Activated CD8-positive, alpha-beta T cell treated with anti-CD3 and anti-CD28 coated beads for 36 hours (primary cell): ENCODE data around the gene UGT1A8. TPM values are rescaled to one million over a fixed set of nuclear protein-coding genes. Genes with fewer than 3 reads are reported as not detected.
"Not testable (repeated sequence)": the region's sequence is repeated elsewhere in the genome, so short reads cannot be mapped to it uniquely, and the experiment has no call there.

Source experiments
- ATAC-seq: fragments of 200-7000 bp; cut with Tn5 transposase; one replicate; pipeline ENCODE4 v1.10.0; 2021; ENCODE audit warnings: mild to moderate bottlenecking, moderate library complexity
- CTCF ChIA-PET: fragments of 350-600 bp; sonication (Branson Sonifier 250); formaldehyde crosslinking; loops from one replicate; lab custom pipeline; 2021; ENCODE audit warnings: antibody characterized with exemption; lab: Charles Lee
- POLR2A ChIA-PET: fragments of 350-600 bp; sonication (Branson Sonifier 250); formaldehyde crosslinking; loops from one replicate; lab custom pipeline; 2021; ENCODE audit warnings: antibody characterized with exemption; lab: Charles Lee
- DNase-seq: peaks from one replicate; pipeline ENCODE4 v3.0.0-alpha.2; 2020
- H3K27ac Mint-ChIP-seq: one replicate; pipeline ENCODE4 v1.8.0; 2021; ENCODE audit warnings: mild to moderate bottlenecking, mixed read lengths
- H3K27me3 Mint-ChIP-seq: one replicate; pipeline ENCODE4 v1.8.0; 2021; ENCODE audit warnings: mixed read lengths
- H3K36me3 Mint-ChIP-seq: one replicate; pipeline ENCODE4 v1.8.0; 2021; ENCODE audit warnings: low read depth, mixed read lengths
- H3K4me1 Mint-ChIP-seq: one replicate; pipeline ENCODE4 v1.8.0; 2021; ENCODE audit warnings: low read depth, mixed read lengths
- H3K4me3 Mint-ChIP-seq: one replicate; pipeline ENCODE4 v1.8.0; 2021; ENCODE audit warnings: mild to moderate bottlenecking, moderate library complexity, mixed read lengths
- H3K9me3 Mint-ChIP-seq: one replicate; pipeline ENCODE4 v1.8.0; 2021; ENCODE audit warnings: mixed read lengths
- intact Hi-C: fragments of 100-400 bp; cut with micrococcal nuclease; formaldehyde crosslinking; loops from one replicate; pipeline ENCODE4 v1.10.0; 2022
- total RNA-seq, 2 experiments: library from RNA; stranded (reverse); gene quantifications; one replicate each; pipeline ENCODE4 v1.2.3, GENCODE V29; 2021
- TF ChIP-seq, protein P1 (sequence below): fragments of 200-600 bp; IDR thresholded peaks from one replicate; pipeline ENCODE4 v1.8.0; 2022; ENCODE audit warnings: antibody characterized with exemption, mild to moderate bottlenecking

UGT1A8 gene
- total RNA-seq, 2 experiments from 2014 or later = not detected

DNA sequence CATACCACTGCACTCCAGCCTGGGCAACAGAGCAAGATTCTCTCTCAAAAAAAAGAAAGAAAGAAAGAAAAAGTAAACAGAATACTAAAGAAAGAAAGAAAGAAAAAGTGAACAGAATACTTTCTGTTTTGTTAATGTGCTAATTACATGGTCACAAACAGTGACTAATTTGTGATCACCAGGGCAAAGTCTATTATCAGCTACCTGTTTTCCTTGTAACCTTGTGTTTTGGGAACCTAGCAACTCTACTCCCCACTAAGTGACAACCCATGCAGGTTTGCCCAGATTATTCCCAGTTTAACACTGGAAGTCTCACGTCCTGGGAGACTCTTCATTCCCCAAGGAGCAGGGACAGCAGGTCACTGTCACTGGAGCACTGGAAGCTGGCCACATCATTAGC, 37.6 kb downstream of the UGT1A8 start:
- ATAC-seq (no peak), DNase-seq (no peak)
- Mint-ChIP-seq H3K4me1 (no peaks in the 10 kb centered on the region), H3K27me3 (peaks cover 10% of the 10 kb centered on the region), H3K36me3 (no peaks in the 10 kb centered on the region), H3K9me3 (no peaks in the 10 kb centered on the region), H3K4me3 (no peak overlapping the region), H3K27ac (no peak overlapping the region)
- intact Hi-C loops = no loop called here
- ChIA-PET CTCF (no interaction called here), POLR2A (no interaction called here)
- TF ChIP-seq, protein P1, sequence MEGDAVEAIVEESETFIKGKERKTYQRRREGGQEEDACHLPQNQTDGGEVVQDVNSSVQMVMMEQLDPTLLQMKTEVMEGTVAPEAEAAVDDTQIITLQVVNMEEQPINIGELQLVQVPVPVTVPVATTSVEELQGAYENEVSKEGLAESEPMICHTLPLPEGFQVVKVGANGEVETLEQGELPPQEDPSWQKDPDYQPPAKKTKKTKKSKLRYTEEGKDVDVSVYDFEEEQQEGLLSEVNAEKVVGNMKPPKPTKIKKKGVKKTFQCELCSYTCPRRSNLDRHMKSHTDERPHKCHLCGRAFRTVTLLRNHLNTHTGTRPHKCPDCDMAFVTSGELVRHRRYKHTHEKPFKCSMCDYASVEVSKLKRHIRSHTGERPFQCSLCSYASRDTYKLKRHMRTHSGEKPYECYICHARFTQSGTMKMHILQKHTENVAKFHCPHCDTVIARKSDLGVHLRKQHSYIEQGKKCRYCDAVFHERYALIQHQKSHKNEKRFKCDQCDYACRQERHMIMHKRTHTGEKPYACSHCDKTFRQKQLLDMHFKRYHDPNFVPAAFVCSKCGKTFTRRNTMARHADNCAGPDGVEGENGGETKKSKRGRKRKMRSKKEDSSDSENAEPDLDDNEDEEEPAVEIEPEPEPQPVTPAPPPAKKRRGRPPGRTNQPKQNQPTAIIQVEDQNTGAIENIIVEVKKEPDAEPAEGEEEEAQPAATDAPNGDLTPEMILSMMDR = no peak

DNA sequence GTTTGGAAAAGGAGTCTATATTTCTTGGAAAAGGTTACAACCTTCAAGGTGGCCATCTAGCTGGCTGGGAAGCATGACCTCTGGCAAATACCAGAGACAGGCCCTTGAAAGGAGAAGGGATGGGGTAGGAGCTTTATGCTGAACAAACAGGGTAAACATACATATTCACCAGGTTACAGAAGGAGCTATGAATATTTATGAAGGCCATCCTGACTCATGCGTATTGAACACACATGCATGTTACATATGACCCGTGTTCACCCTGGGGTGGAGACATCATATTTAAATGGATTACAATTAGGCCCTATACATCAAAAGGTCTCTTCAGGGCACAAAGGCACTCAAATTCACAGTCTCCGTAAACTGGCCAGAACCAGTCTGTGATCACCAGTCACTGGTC, 38.5 kb downstream of the UGT1A8 start:
- H3K4me1 Mint-ChIP-seq, POLR2A ChIA-PET, intact Hi-C loops, DNase-seq, H3K4me3 Mint-ChIP-seq, H3K9me3 Mint-ChIP-seq, H3K27ac Mint-ChIP-seq, H3K36me3 Mint-ChIP-seq, ATAC-seq, CTCF ChIA-PET: not testable (repeated sequence)
- peaks cover 10% of the 10 kb centered on the region for H3K27me3 Mint-ChIP-seq

DNA sequence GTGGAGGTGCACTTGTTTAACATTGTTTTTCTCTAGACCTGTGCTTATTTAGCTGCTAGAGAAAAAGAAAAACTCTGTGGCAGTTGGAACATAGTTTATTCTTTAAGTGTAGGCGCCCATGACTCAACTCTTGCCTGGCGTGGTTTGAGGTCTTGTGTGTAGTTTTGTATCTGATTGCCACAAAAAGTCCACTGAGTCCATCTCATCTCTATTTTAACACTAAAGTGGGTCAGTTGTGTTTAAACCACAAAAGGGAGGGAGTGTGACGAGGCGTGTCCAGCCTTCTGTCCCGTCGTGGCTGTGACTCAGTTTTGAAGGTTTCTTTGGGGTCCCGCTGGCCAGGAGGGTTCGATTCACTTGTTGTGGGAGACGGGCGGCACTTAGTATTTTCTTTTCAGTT, 39.0 kb downstream of the UGT1A8 start:
- Mint-ChIP-seq H3K27me3 (peaks cover 10% of the 10 kb centered on the region), H3K27ac (no peak overlapping the region), H3K4me3 (no peak overlapping the region), H3K4me1 (no peaks in the 10 kb centered on the region), H3K36me3 (no peaks in the 10 kb centered on the region), H3K9me3 (no peaks in the 10 kb centered on the region)
- ChIA-PET CTCF (no interaction called here), POLR2A (no interaction called here)
- DNase-seq = peak; percentile 27
- ATAC-seq = peak; percentile 24
- TF ChIP-seq, protein P1 = no peak
- intact Hi-C loops = no loop called here

DNA sequence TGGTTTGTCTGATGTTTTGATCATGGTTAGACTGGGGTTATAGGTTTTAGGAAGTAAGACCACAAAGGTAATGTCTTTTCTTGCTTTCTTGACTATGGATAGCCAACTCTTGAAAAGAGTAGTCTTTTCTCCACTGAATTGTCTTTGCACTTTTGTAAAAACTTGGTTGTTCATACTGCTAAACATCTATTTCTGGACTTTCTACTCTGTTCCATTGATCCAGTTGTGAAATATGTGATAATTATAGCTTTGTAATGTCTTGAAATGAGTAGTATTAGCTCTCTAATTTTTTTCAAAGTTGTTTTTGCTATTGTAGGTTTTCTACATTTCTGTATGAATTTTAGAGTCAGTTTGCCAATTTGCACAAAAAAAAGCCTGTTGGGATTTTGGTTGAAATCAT, 41.2 kb downstream of the UGT1A8 start:
- DNase-seq (no peak), ATAC-seq (no peak)
- CTCF ChIA-PET = no interaction called here
- Mint-ChIP-seq H3K4me1 (no peaks in the 10 kb centered on the region), H3K9me3 (no peaks in the 10 kb centered on the region), H3K27ac (no peak overlapping the region), H3K36me3 (no peaks in the 10 kb centered on the region), H3K27me3 (peaks cover 12% of the 10 kb centered on the region), H3K4me3 (no peak overlapping the region)
- POLR2A ChIA-PET = no interaction called here
- TF ChIP-seq, protein P1 = no peak
- intact Hi-C loops = no loop called here

DNA sequence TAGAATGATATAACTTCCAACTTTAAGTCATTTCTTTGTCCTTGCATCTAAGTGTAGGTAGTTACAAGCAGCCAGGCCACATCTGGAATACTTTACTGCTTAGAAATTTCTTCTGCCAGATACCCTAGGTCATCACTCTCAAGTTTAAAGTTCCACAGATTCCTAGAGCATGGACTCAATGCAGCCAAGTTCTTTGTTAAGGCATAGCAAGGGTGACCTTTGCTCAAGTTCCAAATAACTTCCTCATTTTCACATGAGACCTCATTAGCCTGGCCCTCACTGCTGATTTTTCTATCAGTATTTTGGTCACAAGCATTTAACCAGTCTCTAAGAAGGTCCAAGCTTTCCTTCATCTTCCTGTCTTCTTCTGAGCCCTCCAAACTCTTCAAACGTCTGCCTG, 46.5 kb downstream of the UGT1A8 start:
- no peaks in the 10 kb centered on the region for H3K4me1 Mint-ChIP-seq
- H3K27ac Mint-ChIP-seq = no peak overlapping the region
- ChIA-PET POLR2A (no interaction called here), CTCF (no interaction called here)
- H3K9me3 Mint-ChIP-seq = peaks cover 1% of the 10 kb centered on the region
- intact Hi-C loops = no loop called here
- DNase-seq = no peak
- H3K27me3 Mint-ChIP-seq = peaks cover 24% of the 10 kb centered on the region
- no peaks in the 10 kb centered on the region for H3K36me3 Mint-ChIP-seq
- H3K4me3 Mint-ChIP-seq = no peak overlapping the region
- TF ChIP-seq, protein P1 = no peak
- ATAC-seq = no peak
